ENCODE results near the gene UTP14A. TPM values are rescaled to one million over a fixed set of nuclear protein-coding genes. Genes with fewer than 3 reads are reported as not detected.

UTP14A gene
- total and polyA plus RNA-seq, 2 of the 13 experiments (the other 11 are each of a cell fraction or from before 2014, with no cell fraction given), result 7.4 to 19.0 TPM

DNA sequence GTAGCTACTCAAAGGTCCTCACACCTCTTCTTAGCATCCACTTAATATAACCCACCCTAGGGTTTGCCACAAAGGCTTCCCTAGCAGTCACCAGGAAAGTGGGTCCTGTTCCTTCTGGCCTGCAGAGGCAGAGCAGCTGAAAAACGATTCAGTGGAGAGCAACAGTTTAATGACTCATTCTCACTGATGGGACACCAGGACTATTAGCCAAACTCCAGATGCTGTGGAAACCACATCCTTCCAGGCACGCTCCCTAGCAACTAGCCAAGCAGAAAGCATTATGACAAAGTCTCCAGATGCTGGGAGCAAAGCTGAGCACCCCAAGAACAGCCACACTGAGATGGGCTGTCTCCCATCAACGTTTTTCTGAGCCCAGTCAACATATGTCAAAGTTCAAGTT lies 30.3 kb upstream of the UTP14A start (continued):
- TF ChIP-seq, protein P1, sequence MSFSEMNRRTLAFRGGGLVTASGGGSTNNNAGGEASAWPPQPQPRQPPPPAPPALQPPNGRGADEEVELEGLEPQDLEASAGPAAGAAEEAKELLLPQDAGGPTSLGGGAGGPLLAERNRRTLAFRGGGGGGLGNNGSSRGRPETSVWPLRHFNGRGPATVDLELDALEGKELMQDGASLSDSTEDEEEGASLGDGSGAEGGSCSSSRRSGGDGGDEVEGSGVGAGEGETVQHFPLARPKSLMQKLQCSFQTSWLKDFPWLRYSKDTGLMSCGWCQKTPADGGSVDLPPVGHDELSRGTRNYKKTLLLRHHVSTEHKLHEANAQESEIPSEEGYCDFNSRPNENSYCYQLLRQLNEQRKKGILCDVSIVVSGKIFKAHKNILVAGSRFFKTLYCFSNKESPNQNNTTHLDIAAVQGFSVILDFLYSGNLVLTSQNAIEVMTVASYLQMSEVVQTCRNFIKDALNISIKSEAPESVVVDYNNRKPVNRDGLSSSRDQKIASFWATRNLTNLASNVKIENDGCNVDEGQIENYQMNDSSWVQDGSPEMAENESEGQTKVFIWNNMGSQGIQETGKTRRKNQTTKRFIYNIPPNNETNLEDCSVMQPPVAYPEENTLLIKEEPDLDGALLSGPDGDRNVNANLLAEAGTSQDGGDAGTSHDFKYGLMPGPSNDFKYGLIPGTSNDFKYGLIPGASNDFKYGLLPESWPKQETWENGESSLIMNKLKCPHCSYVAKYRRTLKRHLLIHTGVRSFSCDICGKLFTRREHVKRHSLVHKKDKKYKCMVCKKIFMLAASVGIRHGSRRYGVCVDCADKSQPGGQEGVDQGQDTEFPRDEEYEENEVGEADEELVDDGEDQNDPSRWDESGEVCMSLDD (CRISPR knock-in tag; IDR thresholded peaks at IDR 0.05; ENCODE audit: borderline replicate concordance), result no peak
- TF ChIP-seq ZNF737 (CRISPR knock-in tag; IDR thresholded peaks at IDR 0.05; ENCODE audit: borderline replicate concordance), result no peak
- TF ChIP-seq, protein P2, sequence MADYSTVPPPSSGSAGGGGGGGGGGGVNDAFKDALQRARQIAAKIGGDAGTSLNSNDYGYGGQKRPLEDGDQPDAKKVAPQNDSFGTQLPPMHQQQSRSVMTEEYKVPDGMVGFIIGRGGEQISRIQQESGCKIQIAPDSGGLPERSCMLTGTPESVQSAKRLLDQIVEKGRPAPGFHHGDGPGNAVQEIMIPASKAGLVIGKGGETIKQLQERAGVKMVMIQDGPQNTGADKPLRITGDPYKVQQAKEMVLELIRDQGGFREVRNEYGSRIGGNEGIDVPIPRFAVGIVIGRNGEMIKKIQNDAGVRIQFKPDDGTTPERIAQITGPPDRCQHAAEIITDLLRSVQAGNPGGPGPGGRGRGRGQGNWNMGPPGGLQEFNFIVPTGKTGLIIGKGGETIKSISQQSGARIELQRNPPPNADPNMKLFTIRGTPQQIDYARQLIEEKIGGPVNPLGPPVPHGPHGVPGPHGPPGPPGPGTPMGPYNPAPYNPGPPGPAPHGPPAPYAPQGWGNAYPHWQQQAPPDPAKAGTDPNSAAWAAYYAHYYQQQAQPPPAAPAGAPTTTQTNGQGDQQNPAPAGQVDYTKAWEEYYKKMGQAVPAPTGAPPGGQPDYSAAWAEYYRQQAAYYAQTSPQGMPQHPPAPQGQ (CRISPR knock-in tag; IDR thresholded peaks at IDR 0.05; ENCODE audit: borderline replicate concordance), result no peak
- no peak for TF ChIP-seq SSRP1 (CRISPR knock-in tag; IDR thresholded peaks at IDR 0.05)

- ATAC-seq, result peak; percentile 91
- intact Hi-C loops (cut with micrococcal nuclease; ENCODE audit: unreplicated experiment) (no loop called here), in situ Hi-C loops (cut with HindIII; ENCODE audit: extremely low pct_ligation_motif_present, low pct_unique_long_range_greater_than_20kb) (no loop called here)
- WGBS (ENCODE audit: low lambda C conversion rate), result no CpG with 5 or more reads among the region's 4 CpGs
- no TSS peak for BruUV-seq (replicated peaks)
- no peaks in the 10 kb centered on the region for H3K27me3 ChIP-seq (ENCODE audit: control insufficient read depth in 1 of 2, insufficient read depth in 2 of 2, low read length in 2 of 2)
- H3K36me3 ChIP-seq (replicated peaks in 1 of 2; ENCODE audit: control insufficient read depth in 1 of 2, insufficient read depth in 2 of 2, low read length in 2 of 2), result no peaks in the 10 kb centered on the region
- ChIA-PET POLR2A (interaction anchor here (0.7 to 1.3 kb wide), 2 partner anchors 29 to 33 kb away, joined by 3 to 5 read pairs; partner anchors contain the start of genes UTP14A and ZDHHC9), CTCF (ENCODE audit: low intra/inter-chr PET ratio, low total read pairs) (no interaction called here)
- FAIRE-seq, result peak; percentile 18
- DNase-seq (ENCODE audit: low spot score), result peak; percentile 78
- H3K9me3 ChIP-seq (ENCODE audit: low read length), result no peaks in the 10 kb centered on the region
- no peaks in the 10 kb centered on the region for H3K79me2 ChIP-seq (ENCODE audit: insufficient read depth, low read length)
- no peak overlapping the region; the same call in 1 of the 2 replicates for H3K9ac ChIP-seq (ENCODE audit: insufficient read depth, low read depth, low read length)
- no peak overlapping the region for H2AFZ ChIP-seq (ENCODE audit: low read length)
- 0 out of 6 replicates have a peak overlapping the region, but pooled peaks of 1 of the 3 experiments have one; percentile 10 for H3K4me3 ChIP-seq (replicated peaks in 1 of 3; ENCODE audit: insufficient read depth in 1 of 3, low read depth in 2 of 3, low read length in 3 of 3)
- H3K27ac ChIP-seq (ENCODE audit: extremely low read length, insufficient read depth, low read length), result no peak overlapping the region
- H4K20me1 ChIP-seq (ENCODE audit: insufficient read depth, low read length), result no peaks in the 10 kb centered on the region
- H3K4me2 ChIP-seq (ENCODE audit: low read depth, low read length), result peak overlapping the region; percentile 47
- peaks cover 23% of the 10 kb centered on the region for H3K4me1 ChIP-seq (ENCODE audit: insufficient read depth, low read length)
- 0 out of 2 replicates have a peak, but pooled peaks have one; percentile 18 for TF ChIP-seq GATAD2A (CRISPR knock-in tag; IDR thresholded peaks at IDR 0.05)
- TF ChIP-seq MLLT10 (CRISPR knock-in tag; IDR thresholded peaks at IDR 0.05), result no peak
- TF ChIP-seq, protein P3, sequence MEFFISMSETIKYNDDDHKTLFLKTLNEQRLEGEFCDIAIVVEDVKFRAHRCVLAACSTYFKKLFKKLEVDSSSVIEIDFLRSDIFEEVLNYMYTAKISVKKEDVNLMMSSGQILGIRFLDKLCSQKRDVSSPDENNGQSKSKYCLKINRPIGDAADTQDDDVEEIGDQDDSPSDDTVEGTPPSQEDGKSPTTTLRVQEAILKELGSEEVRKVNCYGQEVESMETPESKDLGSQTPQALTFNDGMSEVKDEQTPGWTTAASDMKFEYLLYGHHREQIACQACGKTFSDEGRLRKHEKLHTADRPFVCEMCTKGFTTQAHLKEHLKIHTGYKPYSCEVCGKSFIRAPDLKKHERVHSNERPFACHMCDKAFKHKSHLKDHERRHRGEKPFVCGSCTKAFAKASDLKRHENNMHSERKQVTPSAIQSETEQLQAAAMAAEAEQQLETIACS (CRISPR knock-in tag; IDR thresholded peaks at IDR 0.05), result no peak
- TF ChIP-seq ZNF12 (CRISPR knock-in tag; IDR thresholded peaks at IDR 0.05), result no peak
- no peak for TF ChIP-seq LCORL (IDR thresholded peaks at IDR 0.05)
- no peak for TF ChIP-seq LCORL (CRISPR knock-in tag; IDR thresholded peaks at IDR 0.05)
- TF ChIP-seq ZNF792 (CRISPR knock-in tag; IDR thresholded peaks at IDR 0.05), result 0 out of 2 replicates have a peak, but pooled peaks have one; percentile 38
- no peak for TF ChIP-seq KDM4B (CRISPR knock-in tag; IDR thresholded peaks at IDR 0.05)
- TF ChIP-seq ZNF562 (CRISPR knock-in tag; IDR thresholded peaks at IDR 0.05; ENCODE audit: borderline replicate concordance), result no peak
- peak; percentile 69; the same call in 1 of the 2 replicates for TF ChIP-seq SOX5 (CRISPR knock-in tag; IDR thresholded peaks at IDR 0.05; ENCODE audit: borderline replicate concordance)
- 0 out of 2 replicates have a peak, but pooled peaks have one; percentile 20 for TF ChIP-seq MIXL1 (CRISPR knock-in tag; IDR thresholded peaks at IDR 0.05)
- TF ChIP-seq ZNF513 (CRISPR knock-in tag; conservative IDR thresholded peaks at IDR 0.05), result no peak
- TF ChIP-seq SUZ12 (IDR thresholded peaks at IDR 0.05; ENCODE audit: low read depth, low read length), result no peak
Measured at GRCh38 chrX:129876771-129877305, 29.1 kb upstream of the UTP14A start.

Data from HepG2 (cell line).